Fibroblast of lung (primary cell): ENCODE results near the gene FAM13A. TPM values are rescaled to one million over a fixed set of nuclear protein-coding genes. Genes with fewer than 3 reads are reported as not detected.

Source experiments
- DNase-seq, 2 donors: peaks; one replicate each; pipeline versions ENCODE4 v3.0.0 to v3.0.0-alpha.2; 2010; ENCODE audit warnings: low read depth in 2 of 2
- H2AFZ ChIP-seq: 2 replicates; pipeline ENCODE4 v1.5.1; 2012; ENCODE audit warnings: low read length, control low read depth, inconsistent platforms
- H3K27ac ChIP-seq: 2 replicates; pipeline ENCODE4 v1.5.1; 2011; ENCODE audit warnings: low read length, control low read depth; ENCODE audit not compliant: insufficient read depth
- H3K27me3 ChIP-seq: 2 replicates; pipeline ENCODE4 v1.5.1; 2011; ENCODE audit warnings: mild to moderate bottlenecking, low read length; ENCODE audit not compliant: control insufficient read depth, insufficient read depth
- H3K36me3 ChIP-seq: 2 replicates; pipeline ENCODE4 v1.5.1; 2011; ENCODE audit warnings: low read length; ENCODE audit not compliant: control insufficient read depth, insufficient read depth
- H3K4me1 ChIP-seq: 2 replicates; pipeline ENCODE4 v1.5.1; 2011; ENCODE audit warnings: low read length; ENCODE audit not compliant: control insufficient read depth, insufficient read depth; ENCODE audit errors: extremely low read depth
- H3K4me2 ChIP-seq: 2 replicates; pipeline ENCODE4 v1.5.1; 2011; ENCODE audit warnings: low read length, control low read depth; ENCODE audit not compliant: insufficient read depth; ENCODE audit errors: extremely low read depth
- H3K4me3 ChIP-seq, 4 experiments: fragments of 200-600 bp in 1 of 4; sonication (generic) in 1 of 4; replicated peaks in 1 of 4; 2 replicates each; pipeline ENCODE4 v1.5.1; 2011 to 2016; ENCODE audit warnings: low read length in 4 of 4, low read depth in 3 of 4, mild to moderate bottlenecking in 3 of 4, control low read depth in 2 of 4, inconsistent platforms in 1 of 4, mixed read lengths in 1 of 4; ENCODE audit not compliant: insufficient read depth in 1 of 4; ENCODE audit errors: control extremely low read depth in 1 of 4
- H3K79me2 ChIP-seq: 2 replicates; pipeline ENCODE4 v1.5.1; 2012; ENCODE audit warnings: mild to moderate bottlenecking, low read length, inconsistent platforms; ENCODE audit not compliant: control insufficient read depth, insufficient read depth
- H3K9ac ChIP-seq: 2 replicates; pipeline ENCODE4 v1.5.1; 2011; ENCODE audit warnings: mild to moderate bottlenecking, low read length, control low read depth; ENCODE audit not compliant: insufficient read depth
- H3K9me3 ChIP-seq: 2 replicates; pipeline ENCODE4 v1.5.1; 2012; ENCODE audit warnings: low read depth, low read length; ENCODE audit not compliant: control insufficient read depth, insufficient read depth
- H4K20me1 ChIP-seq: 2 replicates; pipeline ENCODE4 v1.5.1; 2011; ENCODE audit warnings: low read length; ENCODE audit not compliant: control insufficient read depth, insufficient read depth; ENCODE audit errors: extremely low read depth
- EZH2 ChIP-seq: IDR thresholded peaks from 2 replicates; pipeline ENCODE4 v1.5.1; 2012; ENCODE audit warnings: low read length, control low read depth, mild to moderate bottlenecking; ENCODE audit errors: missing control alignments
- polyA plus RNA-seq, 2 donors: library from polyadenylated mRNA; depleted of rRNA in 1 of 2; stranded (reverse) in 1 of 2; unstranded in 1 of 2; fragments of >200 nt; gene quantifications; 2 replicates each; pipeline ENCODE4 v1.2.1, GENCODE V29; 2011 to 2012; ENCODE audit warnings: missing spikeins in 1 of 2
- total RNA-seq: library from RNA; depleted of rRNA; stranded (reverse); fragments of >200 nt; gene quantifications from 2 replicates; pipeline ENCODE4 v1.2.1, GENCODE V29; 2014
- TF ChIP-seq, protein P1 (sequence below), 2 donors: IDR thresholded peaks in 1 of 2; conservative IDR thresholded peaks in 1 of 2; 1 replicate in 1 of 2; 2 replicates in 1 of 2; pipeline ENCODE4 v1.5.1; 2011 to 2012; ENCODE audit warnings: low read length in 2 of 2, control low read depth in 1 of 2, inconsistent platforms in 1 of 2, low read depth in 1 of 2, mild to moderate bottlenecking in 1 of 2

FAM13A gene
- total and polyA plus RNA-seq, 2 donors (not counting 1 experiment from before 2014, with no cell fraction given), result 14.3 to 23.9 TPM

GRCh38 chr4:88709989-88710388 is 347.0 kb downstream of the FAM13A start:
- Histone ChIP-seq H3K9ac (no peak overlapping the region), H4K20me1 (no peaks in the 10 kb centered on the region), H3K4me1 (peaks cover 10% of the 10 kb centered on the region), H2AFZ (no peak overlapping the region), H3K79me2 (no peaks in the 10 kb centered on the region), H3K27ac (no peak overlapping the region), H3K36me3 (no peaks in the 10 kb centered on the region), H3K4me2 (no peak overlapping the region), H3K9me3 (no peaks in the 10 kb centered on the region), H3K27me3 (no peaks in the 10 kb centered on the region), H3K4me3 (no peak overlapping the region)
- no peak for DNase-seq
- TF ChIP-seq, protein P1, sequence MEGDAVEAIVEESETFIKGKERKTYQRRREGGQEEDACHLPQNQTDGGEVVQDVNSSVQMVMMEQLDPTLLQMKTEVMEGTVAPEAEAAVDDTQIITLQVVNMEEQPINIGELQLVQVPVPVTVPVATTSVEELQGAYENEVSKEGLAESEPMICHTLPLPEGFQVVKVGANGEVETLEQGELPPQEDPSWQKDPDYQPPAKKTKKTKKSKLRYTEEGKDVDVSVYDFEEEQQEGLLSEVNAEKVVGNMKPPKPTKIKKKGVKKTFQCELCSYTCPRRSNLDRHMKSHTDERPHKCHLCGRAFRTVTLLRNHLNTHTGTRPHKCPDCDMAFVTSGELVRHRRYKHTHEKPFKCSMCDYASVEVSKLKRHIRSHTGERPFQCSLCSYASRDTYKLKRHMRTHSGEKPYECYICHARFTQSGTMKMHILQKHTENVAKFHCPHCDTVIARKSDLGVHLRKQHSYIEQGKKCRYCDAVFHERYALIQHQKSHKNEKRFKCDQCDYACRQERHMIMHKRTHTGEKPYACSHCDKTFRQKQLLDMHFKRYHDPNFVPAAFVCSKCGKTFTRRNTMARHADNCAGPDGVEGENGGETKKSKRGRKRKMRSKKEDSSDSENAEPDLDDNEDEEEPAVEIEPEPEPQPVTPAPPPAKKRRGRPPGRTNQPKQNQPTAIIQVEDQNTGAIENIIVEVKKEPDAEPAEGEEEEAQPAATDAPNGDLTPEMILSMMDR (conservative IDR thresholded peaks at IDR 0.05 in 1 of 2, IDR thresholded peaks at IDR 0.05 in 1 of 2; ENCODE audit: low read depth in 1 of 2, low read length in 2 of 2), result no peak
- TF ChIP-seq EZH2, result no peak

DNA sequence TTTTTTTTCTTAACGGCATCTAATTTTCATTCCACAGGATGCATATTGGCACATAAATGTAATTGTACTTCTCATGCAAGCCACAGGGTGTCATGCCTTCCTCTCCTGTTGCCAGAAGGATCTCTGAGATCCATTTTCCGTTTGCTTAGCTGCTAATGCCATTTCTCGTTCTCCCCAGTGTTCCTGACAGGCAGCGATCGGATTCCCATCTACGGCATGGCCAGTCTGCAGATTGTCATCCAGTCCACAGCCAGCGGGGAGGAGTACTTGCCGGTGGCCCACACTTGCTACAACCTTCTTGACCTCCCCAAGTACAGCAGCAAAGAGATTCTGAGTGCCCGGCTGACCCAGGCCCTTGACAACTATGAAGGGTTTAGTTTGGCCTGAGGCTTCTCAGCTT is 350.4 kb downstream of the FAM13A start:
- Histone ChIP-seq H3K79me2 (no peaks in the 10 kb centered on the region), H3K27me3 (no peaks in the 10 kb centered on the region), H3K9me3 (no peaks in the 10 kb centered on the region), H3K27ac (peak overlapping the region; percentile 54), H4K20me1 (no peaks in the 10 kb centered on the region), H3K4me3 (no peak overlapping the region), H3K36me3 (no peaks in the 10 kb centered on the region), H3K4me2 (peak overlapping the region; percentile 54), H3K9ac (no peak overlapping the region), H2AFZ (peak overlapping the region; percentile 90), H3K4me1 (peaks cover 10% of the 10 kb centered on the region)
- peak; percentile 66 to 82 for DNase-seq
- TF ChIP-seq EZH2, result no peak
- TF ChIP-seq, protein P1 (conservative IDR thresholded peaks at IDR 0.05 in 1 of 2, IDR thresholded peaks at IDR 0.05 in 1 of 2; ENCODE audit: low read depth in 1 of 2, low read length in 2 of 2), result peak; percentile 70 to 71

GRCh38 chr4:88705805-88706492 is 351.0 kb downstream of the FAM13A start:
- Histone ChIP-seq H3K4me2 (peak overlapping the region; percentile 54), H2AFZ (peak overlapping the region; percentile 34)

More at GRCh38 chr4:88705805-88706492, 351.0 kb downstream of the FAM13A start:
- no peak overlapping the region for H3K4me3 ChIP-seq
- peaks cover 10% of the 10 kb centered on the region for H3K4me1 ChIP-seq
- no peaks in the 10 kb centered on the region for H3K9me3 ChIP-seq
- H4K20me1 ChIP-seq, result no peaks in the 10 kb centered on the region
- no peak for TF ChIP-seq EZH2
- TF ChIP-seq, protein P1 (conservative IDR thresholded peaks at IDR 0.05 in 1 of 2, IDR thresholded peaks at IDR 0.05 in 1 of 2; ENCODE audit: low read depth in 1 of 2, low read length in 2 of 2), result no peak
- no peak overlapping the region for H3K9ac ChIP-seq
- H3K36me3 ChIP-seq, result no peaks in the 10 kb centered on the region
- peak; percentile 23 to 69 for DNase-seq
- H3K79me2 ChIP-seq, result no peaks in the 10 kb centered on the region
- H3K27ac ChIP-seq, result peak overlapping the region; percentile 54
- H3K27me3 ChIP-seq, result no peaks in the 10 kb centered on the region
